Neural cell (in vitro differentiated cells): Measurements from ENCODE around the gene PRKACA.

ENCODE experiments used
- CTCF ChIP-seq: fragments of 450-650 bp; IDR thresholded peaks from 2 replicates; pipeline ENCODE4 v1.5.1; 2014; ENCODE audit warnings: antibody characterized with exemption, mild to moderate bottlenecking, moderate library complexity; ENCODE audit not compliant: poor library complexity, severe bottlenecking
- EP300 ChIP-seq: fragments of 450-650 bp; conservative IDR thresholded peaks from 2 replicates; pipeline ENCODE4 v1.6.1; 2014; ENCODE audit warnings: antibody characterized with exemption, mild to moderate bottlenecking, moderate library complexity; ENCODE audit not compliant: poor library complexity, severe bottlenecking
- EZH2 ChIP-seq: fragments of 200-600, 300-800 bp; shearing (Covaris generic), sonication (generic); IDR thresholded peaks from 2 replicates; pipeline ENCODE4 v1.6.1; 2014; ENCODE audit warnings: antibody characterized with exemption, low read length, borderline replicate concordance, mild to moderate bottlenecking; ENCODE audit not compliant: insufficient read depth, poor library complexity, severe bottlenecking
- MXI1 ChIP-seq: fragments of 450-650 bp; conservative IDR thresholded peaks from 2 replicates; pipeline ENCODE4 v1.6.1; 2014; ENCODE audit warnings: antibody characterized with exemption, mild to moderate bottlenecking; ENCODE audit not compliant: poor library complexity, severe bottlenecking
- POLR2AphosphoS5 ChIP-seq: IDR thresholded peaks from 2 replicates; pipeline ENCODE4 v1.6.1; 2012
- RAD21 ChIP-seq: fragments of 450-650 bp; conservative IDR thresholded peaks from 2 replicates; pipeline ENCODE4 v1.6.1; 2014; ENCODE audit warnings: antibody characterized with exemption, mild to moderate bottlenecking, moderate library complexity
- REST ChIP-seq: IDR thresholded peaks from 2 replicates; pipeline ENCODE4 v1.6.1; 2012; ENCODE audit warnings: borderline replicate concordance
- SMC3 ChIP-seq: fragments of 450-650 bp; conservative IDR thresholded peaks from 2 replicates; pipeline ENCODE4 v1.6.1; 2014; ENCODE audit warnings: antibody characterized with exemption, mild to moderate bottlenecking, moderate library complexity; ENCODE audit not compliant: poor library complexity

- no peak for TF ChIP-seq CTCF
- no peak for TF ChIP-seq RAD21
- TF ChIP-seq REST: no peak
- TF ChIP-seq EZH2: no peak
- TF ChIP-seq EP300: no peak
- no peak for TF ChIP-seq POLR2AphosphoS5
- no peak for TF ChIP-seq MXI1
- TF ChIP-seq SMC3: no peak
Observed at GRCh38 chr19:14164082-14164481, 46.5 kb upstream of the PRKACA start.
